CD1c-positive myeloid dendritic cell (primary cell): ENCODE measurements around the gene CALN1.
"Not testable (repeated sequence)": the region's sequence is repeated elsewhere in the genome, so short reads cannot be mapped to it uniquely, and the experiment has no call there.

Experiments used
- DNase-seq: peaks from one replicate; pipeline ENCODE4 v3.0.0-alpha.2; 2016; ENCODE audit errors: extremely low spot score

Gene CALN1

GRCh38 chr7:72267291-72267800, 144.8 kb downstream of the CALN1 start:
- no peak for DNase-seq

- no peak for DNase-seq
These were observed 145.4 kb downstream of the CALN1 start for GRCh38 chr7:72266771-72267170.

- DNase-seq, result no peak
These were observed 146.8 kb downstream of the CALN1 start for GRCh38 chr7:72265071-72265904.

GRCh38 chr7:72260406-72260805, 151.7 kb downstream of the CALN1 start:
- DNase-seq, result no peak

- no peak for DNase-seq
These were observed 154.1 kb downstream of the CALN1 start for GRCh38 chr7:72258074-72258473.

GRCh38 chr7:72254455-72254854, 157.7 kb downstream of the CALN1 start:
- no peak for DNase-seq

GRCh38 chr7:72249106-72249505, 163.0 kb downstream of the CALN1 start:
- no peak for DNase-seq

- DNase-seq, result no peak
These were observed 167.2 kb downstream of the CALN1 start for GRCh38 chr7:72244826-72245398.

- no peak for DNase-seq
These were observed 168.8 kb downstream of the CALN1 start for GRCh38 chr7:72243329-72243728.

- DNase-seq, result no peak
These were observed 176.8 kb downstream of the CALN1 start for GRCh38 chr7:72235351-72235750.

GRCh38 chr7:72234086-72234485, 178.1 kb downstream of the CALN1 start:
- DNase-seq, result no peak

- DNase-seq, result no peak
These were observed 181.9 kb downstream of the CALN1 start for GRCh38 chr7:72230281-72230680.

GRCh38 chr7:72223351-72223750, 188.8 kb downstream of the CALN1 start:
- no peak for DNase-seq

- no peak for DNase-seq
These were observed 190.0 kb downstream of the CALN1 start for GRCh38 chr7:72222136-72222535.

GRCh38 chr7:72219500-72219899, 192.6 kb downstream of the CALN1 start:
- DNase-seq, result no peak

GRCh38 chr7:72217151-72217550, 195.0 kb downstream of the CALN1 start:
- DNase-seq, result no peak

GRCh38 chr7:72213769-72214168, 198.4 kb downstream of the CALN1 start:
- DNase-seq, result no peak

GRCh38 chr7:72213081-72213480, 199.1 kb downstream of the CALN1 start:
- DNase-seq, result no peak

- DNase-seq, result no peak
These were observed 201.0 kb downstream of the CALN1 start for GRCh38 chr7:72211175-72211574.

- DNase-seq, result not testable (repeated sequence)
These were observed 203.1 kb downstream of the CALN1 start for GRCh38 chr7:72209006-72209405.

- DNase-seq, result no peak
These were observed 216.0 kb downstream of the CALN1 start for GRCh38 chr7:72196176-72196575.

- DNase-seq, result no peak
These were observed 221.2 kb downstream of the CALN1 start for GRCh38 chr7:72190919-72191318.

GRCh38 chr7:72190146-72190545, 222.0 kb downstream of the CALN1 start:
- DNase-seq, result no peak
